DMS79 (cell line): ENCODE results near the gene MYO1A.
"Not testable (repeated sequence)": the region's sequence is repeated elsewhere in the genome, so short reads cannot be mapped to it uniquely, and the experiment has no call there.

ENCODE experiments used
- DNase-seq: peaks from one replicate; lab custom pipeline; 2025; lab: John Stamatoyannopoulos, UW

Gene MYO1A

DNA sequence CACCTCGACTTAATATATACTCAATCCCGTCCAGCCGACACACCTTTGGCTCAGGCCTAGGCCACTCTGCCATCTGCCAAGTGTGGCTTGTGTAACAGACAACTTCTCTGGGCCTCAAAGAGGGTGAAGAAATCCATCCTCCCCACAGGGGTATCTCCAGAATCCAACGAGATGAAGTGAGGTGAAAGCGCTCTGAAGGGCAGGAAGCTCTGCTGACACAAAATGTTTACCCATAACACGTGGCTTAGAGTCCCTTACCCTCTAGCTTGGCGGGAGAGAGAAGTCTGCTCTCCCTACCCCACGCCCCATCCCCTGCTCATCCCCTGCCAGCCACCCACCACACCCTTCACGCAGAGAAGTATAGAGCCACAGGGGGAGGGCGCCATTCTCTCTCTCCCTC, 56.6 kb downstream of the MYO1A start:
- no peak for DNase-seq

GRCh38 chr12:56991319-56992246, 58.3 kb downstream of the MYO1A start:
- no peak for DNase-seq

- DNase-seq: no peak
Measured at GRCh38 chr12:56990648-56991318, 59.1 kb downstream of the MYO1A start.

DNA sequence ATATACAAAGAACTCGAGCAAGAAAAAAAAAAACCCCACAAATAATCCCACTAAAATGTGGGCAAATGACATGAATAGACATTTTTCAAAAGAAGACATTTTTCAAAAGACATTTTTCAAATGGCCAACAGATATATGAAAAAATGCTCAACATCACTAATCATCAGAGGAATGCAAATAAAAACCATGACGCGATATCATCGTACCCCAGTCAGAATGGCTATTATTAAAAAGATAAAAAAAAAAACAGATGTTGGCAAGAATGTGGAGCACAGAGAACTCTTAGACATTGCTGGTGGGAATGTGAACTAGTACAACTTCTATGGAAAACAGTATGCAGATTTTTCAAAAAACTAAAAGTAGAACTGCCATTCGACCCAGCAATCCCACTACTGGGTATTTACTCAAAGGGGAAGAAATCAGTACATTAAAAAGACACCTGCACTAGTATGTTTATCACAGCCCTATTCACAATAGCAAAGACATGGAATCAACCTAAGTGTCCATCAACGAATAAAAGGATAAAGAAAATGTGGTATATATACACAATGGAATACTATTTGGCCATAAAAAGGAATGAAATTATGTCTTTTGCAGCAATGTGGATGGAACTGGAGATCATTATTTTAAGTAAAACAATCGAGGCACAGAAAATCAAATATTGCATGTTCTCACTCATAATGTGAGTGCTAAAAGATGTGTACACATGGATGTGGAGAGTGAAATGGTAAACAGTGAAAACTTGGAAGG, 59.9 kb downstream of the MYO1A start:
- DNase-seq: no peak

DNA sequence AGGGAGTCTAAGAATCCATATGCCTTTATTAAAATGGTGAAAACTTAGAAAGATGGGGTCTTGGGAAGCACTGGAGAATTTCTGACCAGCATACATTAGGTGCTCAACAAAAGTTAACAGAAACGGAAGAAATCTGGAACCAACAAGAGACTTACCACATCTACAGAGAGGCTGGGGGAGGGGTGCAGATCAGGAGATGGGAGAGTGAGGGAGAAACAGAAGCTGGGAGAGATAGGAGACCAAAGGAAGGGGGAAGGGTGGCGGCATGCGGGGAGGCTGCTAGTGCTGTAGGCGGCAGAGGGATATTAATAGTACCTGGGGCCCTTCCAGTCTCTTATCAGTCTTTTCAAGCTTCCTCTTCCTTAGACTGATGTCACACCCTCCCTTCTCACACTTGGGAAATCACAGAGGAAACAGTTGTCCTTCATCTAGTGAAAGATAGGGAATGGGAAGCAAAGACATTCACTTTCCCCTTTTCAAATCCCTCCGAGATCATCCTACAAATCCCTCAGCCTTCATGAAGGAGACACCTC, 61.7 kb downstream of the MYO1A start:
- DNase-seq: no peak

GRCh38 chr12:56987551-56988053, 62.3 kb downstream of the MYO1A start:
- no peak for DNase-seq

DNA sequence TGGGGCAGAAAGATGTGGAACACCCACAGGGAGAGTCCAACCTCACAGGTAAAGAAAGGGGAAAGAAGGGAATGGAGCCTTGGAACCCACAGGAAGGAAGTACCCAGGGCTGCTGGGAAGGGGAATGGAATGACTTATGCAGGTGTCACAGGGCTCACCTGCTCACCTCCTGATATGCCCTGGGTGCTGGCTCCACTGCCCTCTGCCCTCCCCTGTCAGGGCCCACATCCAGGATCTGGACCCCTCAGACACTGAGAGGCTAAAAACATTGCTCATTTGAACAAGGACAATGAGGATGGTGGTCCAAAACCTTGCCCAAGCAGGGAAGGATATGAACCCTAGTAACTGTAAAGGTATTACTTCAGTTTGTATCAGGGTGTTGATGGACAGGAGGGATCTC, 62.9 kb downstream of the MYO1A start:
- DNase-seq: no peak

DNA sequence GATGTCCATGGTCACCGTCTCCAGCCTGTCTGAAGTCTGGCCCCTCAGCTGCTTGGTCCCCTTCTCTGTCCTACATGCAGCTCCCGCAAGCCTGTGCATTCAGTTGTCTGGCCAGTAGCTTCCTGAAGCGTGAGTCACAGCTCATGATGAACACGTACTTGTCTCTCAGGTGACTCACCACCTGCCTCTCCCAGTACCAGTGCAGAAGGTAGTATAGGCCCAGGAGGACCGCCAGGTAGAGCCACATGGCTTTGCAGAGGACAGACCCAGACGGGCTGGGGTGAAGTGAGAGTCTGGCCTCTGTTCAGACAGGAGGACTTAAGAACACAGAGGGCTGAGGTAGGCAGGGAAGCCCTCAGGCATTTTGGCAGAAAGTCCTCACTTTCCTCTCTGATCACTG, 64.2 kb downstream of the MYO1A start:
- DNase-seq: not testable (repeated sequence)

DNA sequence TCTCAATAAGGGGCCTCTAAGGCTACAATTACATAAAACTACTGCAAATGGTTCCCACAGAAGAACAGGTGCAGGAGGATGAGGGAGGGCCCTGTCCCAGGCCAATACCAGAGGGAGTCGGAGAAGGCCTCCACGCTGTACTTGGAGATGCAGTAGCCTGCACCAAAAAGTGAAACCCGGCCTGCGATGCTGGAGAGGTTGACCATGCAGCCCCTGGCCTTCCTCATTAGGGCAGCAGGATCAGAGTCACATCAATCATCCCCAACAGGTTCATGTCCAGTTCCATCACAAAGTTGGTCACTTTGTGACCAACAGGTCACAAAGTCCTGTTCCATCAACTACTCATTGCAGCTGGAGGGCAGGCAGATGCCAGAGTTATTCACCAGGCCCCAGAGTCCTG, 66.5 kb downstream of the MYO1A start:
- no peak for DNase-seq

- DNase-seq: not testable (repeated sequence)
Measured at GRCh38 chr12:56982578-56983236, 67.2 kb downstream of the MYO1A start.

GRCh38 chr12:56980941-56981530, 68.9 kb downstream of the MYO1A start:
- DNase-seq: no peak

- DNase-seq: no peak
Measured at GRCh38 chr12:56980268-56980667, 69.7 kb downstream of the MYO1A start.

- DNase-seq: no peak
Measured at GRCh38 chr12:56979628-56980027, 70.3 kb downstream of the MYO1A start.
